PFSK-1 (cell line): Measurements from ENCODE around the gene GPR141.

Experiments used
- POLR2AphosphoS5 ChIP-seq: IDR thresholded peaks from 2 replicates; pipeline ENCODE4 v1.6.1; 2012; ENCODE audit warnings: low read depth, mild to moderate bottlenecking, control low read depth, low read length, moderate library complexity
- SIN3A ChIP-seq: IDR thresholded peaks from 2 replicates; pipeline ENCODE4 v1.6.1; 2012; ENCODE audit warnings: mild to moderate bottlenecking, low read length, moderate library complexity, borderline replicate concordance; ENCODE audit not compliant: insufficient read depth
- TAF1 ChIP-seq: IDR thresholded peaks from 2 replicates; pipeline ENCODE4 v1.6.1; 2012; ENCODE audit warnings: low read length, control low read depth, borderline replicate concordance; ENCODE audit not compliant: insufficient read depth

GRCh38 chr7:37757563-37757962 is 74.0 kb downstream of the GPR141 start:
- TF ChIP-seq SIN3A (no peak), POLR2AphosphoS5 (no peak), TAF1 (no peak)
